IPS DF 4.7 (cell line): ENCODE measurements around the gene FADD.
"Not testable (repeated sequence)": the region's sequence is repeated elsewhere in the genome, so short reads cannot be mapped to it uniquely, and the experiment has no call there.

Experiments used
- DNase-seq: peaks from one replicate; pipeline ENCODE4 v3.0.0-alpha.2; 2013; ENCODE audit warnings: low spot score; ENCODE audit errors: extremely low read depth

Gene FADD

GRCh38 chr11:70180906-70181305 lies 22.2 kb upstream of the FADD start:
- no peak for DNase-seq

DNA sequence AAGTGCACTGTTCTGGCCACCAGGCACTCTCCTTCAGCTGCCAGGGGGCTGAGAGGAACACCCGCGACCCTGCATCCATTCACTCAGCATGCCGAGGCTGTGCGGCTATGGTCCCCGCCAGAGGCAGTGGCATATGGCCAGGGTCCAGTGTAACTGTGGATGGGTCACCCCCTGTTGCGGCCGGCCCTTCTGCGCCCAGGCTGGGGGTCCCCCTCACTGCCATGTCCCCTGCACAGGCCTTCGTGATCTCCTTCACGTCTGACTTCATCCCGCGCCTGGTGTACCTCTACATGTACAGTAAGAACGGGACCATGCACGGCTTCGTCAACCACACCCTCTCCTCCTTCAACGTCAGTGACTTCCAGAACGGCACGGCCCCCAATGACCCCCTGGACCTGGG lies 20.8 kb upstream of the FADD start:
- DNase-seq, result no peak

- DNase-seq, result no peak
Measured at GRCh38 chr11:70183032-70183431, 20.1 kb upstream of the FADD start.

- no peak for DNase-seq
Measured at GRCh38 chr11:70183483-70184176, 19.5 kb upstream of the FADD start.

GRCh38 chr11:70184396-70184795 lies 18.7 kb upstream of the FADD start:
- DNase-seq, result no peak

GRCh38 chr11:70185348-70186055 lies 17.6 kb upstream of the FADD start:
- no peak for DNase-seq

DNA sequence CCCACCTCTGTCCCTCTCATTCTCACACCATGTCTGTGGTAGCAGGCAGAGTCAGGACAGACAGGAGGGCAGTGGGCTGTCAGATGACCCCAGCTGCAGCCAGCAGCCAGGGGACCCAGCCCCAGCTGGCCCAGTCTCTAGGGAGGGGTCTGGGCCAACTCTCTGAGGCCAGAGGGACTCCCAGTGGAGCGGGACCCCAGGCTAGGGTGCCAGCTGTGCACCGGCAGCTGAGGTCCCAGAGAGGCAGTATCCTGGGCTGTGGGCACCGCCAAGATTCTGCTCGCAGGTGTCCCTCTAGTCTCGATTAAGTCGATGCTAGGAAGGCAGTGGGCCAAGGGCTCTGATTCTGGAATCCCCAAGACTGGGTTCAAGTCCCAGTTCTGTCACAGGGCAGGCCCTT lies 16.7 kb upstream of the FADD start:
- DNase-seq, result no peak

DNA sequence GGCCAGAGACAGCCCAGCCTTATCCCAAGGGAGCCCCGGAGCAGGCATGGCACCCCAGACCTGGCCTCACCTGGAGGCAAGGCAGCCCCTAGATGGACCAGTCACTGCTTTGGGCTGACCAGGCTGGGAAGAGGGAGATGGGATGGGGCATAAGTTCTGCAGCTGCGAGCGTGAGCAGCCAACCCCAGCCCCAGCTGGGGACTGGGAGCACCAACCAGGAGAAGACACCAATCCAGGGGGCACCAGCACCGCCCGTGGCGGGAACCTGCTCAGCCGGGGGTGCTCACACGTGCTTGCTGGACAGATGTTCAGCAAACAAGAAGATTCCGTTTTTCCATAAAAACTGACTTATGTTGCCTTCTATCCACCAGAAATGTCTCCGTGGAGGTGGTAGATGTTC lies 16.2 kb upstream of the FADD start:
- DNase-seq, result no peak

- no peak for DNase-seq
Measured at GRCh38 chr11:70187771-70188170, 15.3 kb upstream of the FADD start.

DNA sequence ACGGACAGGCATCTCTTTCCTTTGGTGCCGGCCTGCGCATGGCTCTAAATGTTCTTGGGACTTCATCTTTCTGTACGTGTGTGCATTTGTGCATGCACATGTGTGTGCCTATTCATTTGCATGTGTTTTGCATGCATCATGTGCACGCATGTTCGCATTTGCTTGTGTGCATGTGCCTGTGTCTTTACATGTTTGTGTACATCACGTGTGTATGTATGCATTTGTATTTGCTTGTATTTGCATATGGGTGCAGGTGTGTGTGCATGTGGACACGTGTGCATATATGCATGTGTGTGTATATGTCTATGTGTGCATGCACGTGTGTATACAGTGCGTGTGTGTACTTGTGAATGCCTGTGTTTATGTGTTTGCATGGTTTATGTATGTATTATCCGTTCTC lies 13.5 kb upstream of the FADD start:
- DNase-seq, result no peak

DNA sequence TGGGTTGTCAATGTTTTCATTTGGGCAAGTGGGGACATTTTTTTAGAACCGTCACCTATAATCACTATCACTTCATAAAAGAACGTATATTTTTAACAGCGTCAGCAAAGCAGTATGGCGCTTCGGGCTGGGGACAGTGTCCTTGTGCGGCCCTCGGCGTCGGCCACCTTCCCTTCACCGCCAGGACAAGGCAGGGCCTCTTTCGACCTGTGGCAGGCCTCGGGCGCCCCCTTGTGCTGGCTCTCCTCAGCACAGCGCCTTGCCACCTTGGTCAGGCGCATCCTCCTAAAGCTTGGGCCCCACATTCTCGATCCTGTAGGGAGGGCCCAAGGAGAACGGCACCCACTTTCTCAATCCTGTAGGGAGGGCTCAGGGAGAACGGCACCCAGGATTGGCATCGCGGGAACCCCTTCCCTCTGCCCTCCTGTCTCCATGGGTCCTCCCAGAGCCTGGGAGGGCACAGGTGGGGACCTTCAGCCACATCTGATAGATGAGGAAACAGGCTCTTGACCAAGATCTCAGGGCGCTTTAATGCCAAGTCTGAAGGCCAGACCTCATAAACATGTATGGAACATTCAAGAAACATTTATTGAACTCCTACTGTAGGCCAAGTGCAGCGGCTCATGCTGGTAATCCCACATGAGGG lies 11.5 kb upstream of the FADD start:
- no peak for DNase-seq

GRCh38 chr11:70192666-70193410 lies 10.3 kb upstream of the FADD start:
- DNase-seq, result no peak

- no peak for DNase-seq
Measured at GRCh38 chr11:70193411-70194292, 9.4 kb upstream of the FADD start.

DNA sequence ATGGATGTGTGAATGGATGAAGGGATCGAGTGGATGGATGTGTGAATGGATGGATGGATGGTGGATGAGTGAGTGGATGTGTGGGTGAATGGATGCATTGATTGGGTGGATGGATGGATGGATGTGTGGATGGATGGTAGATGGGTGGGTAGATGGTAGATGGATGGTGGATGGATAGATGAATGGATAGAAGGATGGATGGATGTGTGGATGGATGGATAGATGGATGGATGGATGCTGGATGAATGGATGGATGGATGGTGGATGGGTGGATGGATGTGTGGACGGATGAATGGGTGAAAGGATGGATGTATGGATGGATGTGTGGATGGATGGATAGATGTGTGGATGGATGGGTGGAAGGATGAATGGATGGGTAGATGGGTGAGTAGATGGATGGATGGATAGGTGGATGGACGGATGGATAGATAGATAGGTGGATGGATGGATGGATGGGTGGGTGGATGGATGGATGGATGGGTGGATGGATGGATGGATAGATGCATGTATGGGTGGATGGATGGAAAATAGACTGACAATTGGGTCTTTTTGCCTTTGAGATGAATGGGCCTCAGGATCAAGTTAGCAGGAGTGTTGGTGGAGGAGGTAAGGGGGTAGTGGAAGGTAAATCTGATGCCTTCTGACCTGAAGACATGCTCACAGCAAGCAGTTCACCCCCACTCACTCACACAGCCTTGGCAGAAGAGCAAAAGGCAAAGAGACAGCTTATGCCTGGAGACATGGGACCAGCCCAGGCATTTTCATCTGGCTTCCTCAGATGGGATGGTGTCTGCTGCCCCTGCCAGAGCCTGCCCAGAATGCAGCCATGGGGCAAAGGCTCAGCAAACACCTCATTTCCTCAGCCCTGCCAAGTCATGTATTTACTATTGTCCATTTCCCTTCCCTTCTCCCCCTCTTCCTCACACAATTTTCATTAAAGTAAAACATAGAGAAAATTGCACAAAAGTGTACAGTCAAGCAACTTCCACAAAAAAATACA lies 8.0 kb upstream of the FADD start:
- no peak for DNase-seq

GRCh38 chr11:70200212-70200844 lies 2.8 kb upstream of the FADD start:
- DNase-seq, result no peak

GRCh38 chr11:70201047-70201446 lies 2.0 kb upstream of the FADD start:
- DNase-seq, result not testable (repeated sequence)

GRCh38 chr11:70201882-70202861 lies 924 bp upstream of the FADD start:
- DNase-seq, result no peak
